ENCODE data around the gene XRCC1.
"Not testable (repeated sequence)": the region's sequence is repeated elsewhere in the genome, so short reads cannot be mapped to it uniquely, and the experiment has no call there.

Gene XRCC1

DNA sequence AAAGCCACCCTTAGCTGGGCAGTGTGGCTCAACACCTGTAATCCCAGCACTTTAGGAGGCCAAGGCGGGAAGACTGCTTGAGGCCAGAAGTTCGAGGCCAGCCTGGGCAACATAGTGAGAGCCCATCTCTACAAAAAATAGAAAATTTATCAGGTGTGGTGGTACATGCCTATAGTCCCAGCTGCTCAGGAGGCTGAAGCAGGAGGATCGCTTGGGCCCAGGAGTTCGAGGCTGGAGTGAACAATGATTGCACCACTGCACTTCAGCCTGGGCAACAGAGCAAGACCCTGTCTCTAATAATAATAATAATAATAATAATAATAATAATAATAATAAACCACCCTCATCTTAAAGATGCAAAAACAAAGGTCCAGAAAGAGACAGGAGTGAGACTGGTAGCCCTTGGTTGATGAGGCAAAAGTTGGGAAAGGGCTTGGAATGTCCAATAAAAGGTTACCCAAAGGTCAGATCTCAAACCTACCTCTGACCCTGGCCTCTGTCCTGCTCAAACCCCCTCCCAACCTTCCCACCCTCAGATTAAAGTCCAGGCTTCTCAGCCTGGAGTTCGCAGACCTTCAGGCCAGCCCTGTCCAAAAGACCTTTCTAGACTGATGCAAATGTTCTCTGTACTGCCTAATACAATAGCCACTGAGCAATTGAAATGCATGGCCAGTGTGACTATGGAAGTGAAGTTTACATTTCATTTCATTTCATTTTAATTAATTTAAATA lies 33.2 kb downstream of the XRCC1 start:
- DNase-seq, result no peak

DNA sequence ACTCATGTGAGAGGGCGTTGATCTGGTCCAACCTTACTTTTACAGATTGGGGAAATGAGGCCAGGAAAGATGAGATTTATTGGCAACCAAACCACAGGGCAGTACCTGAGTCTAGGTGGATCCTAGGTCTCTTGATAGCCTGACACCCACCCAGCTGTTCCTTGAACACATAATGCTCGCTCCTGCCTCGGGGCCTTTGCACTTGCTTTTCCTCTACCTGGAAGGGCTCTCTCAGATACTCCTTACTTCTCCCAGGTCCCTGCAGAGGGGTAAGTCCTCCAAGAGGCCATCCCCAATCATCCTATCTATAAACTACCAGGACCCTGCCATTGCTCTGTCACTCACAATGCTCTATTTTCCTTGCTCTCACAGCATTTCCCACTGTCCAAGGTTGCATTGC lies 34.9 kb downstream of the XRCC1 start:
- DNase-seq, result no peak

DNA sequence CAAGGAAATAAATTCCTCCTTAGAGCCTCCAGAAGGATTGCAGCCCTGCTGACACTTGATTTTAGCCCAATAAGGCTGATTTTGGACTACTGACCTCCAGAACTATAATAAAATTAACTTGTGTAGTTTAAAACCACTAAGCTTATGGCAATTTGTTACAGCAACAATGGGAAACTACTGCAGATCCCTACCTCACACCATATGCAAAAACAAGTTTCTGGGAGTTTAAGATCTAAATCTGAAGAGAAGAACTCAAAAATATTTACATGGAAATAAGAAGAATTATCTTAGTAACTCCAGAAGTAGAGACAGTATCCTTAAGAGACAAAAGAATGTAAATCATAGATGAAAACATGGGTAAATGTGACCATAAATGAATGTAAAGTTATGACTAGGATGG lies 36.4 kb downstream of the XRCC1 start:
- no peak for DNase-seq

DNA sequence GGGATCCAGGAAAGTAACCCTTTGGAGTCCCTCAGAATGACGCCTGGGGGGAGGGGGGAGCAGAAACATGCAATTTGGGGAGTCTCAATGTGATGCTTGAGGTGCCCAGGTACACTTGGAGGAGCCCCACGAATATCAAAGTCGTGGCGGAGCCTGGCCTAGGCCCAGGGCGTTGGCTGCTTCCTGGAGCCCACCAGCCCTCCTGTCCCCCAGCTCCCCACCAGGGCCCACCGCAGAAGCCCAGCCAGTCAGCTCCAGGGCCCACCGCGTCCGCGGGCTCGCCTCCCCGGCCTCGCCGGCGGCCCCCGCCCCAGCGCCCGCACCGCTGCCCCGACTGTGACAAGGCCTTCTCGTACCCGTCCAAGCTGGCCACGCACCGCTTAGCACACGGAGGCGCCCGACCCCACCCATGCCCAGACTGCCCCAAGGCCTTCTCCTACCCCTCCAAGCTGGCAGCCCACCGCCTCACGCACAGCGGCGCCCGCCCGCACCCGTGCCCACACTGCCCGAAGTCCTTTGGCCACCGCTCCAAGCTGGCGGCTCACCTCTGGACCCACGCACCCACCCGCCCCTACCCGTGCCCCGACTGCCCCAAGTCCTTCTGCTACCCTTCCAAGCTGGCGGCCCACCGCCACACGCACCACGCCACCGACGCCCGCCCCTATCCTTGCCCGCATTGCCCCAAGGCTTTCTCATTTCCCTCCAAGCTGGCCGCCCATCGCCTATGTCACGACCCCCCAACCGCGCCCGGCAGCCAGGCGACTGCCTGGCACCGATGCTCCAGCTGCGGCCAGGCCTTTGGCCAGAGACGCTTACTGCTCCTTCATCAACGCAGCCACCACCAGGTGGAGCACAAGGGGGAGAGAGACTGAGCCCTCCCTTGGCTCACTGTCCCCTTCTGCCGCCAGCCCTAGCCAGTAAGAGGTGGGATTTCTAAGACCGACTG lies 40.2 kb downstream of the XRCC1 start:
- peak; percentile 9 for DNase-seq

GRCh38 chr19:43534305-43534815 lies 41.0 kb downstream of the XRCC1 start:
- DNase-seq, result no peak

GRCh38 chr19:43533546-43534304 lies 41.6 kb downstream of the XRCC1 start:
- DNase-seq, result peak; percentile 85

- peak; percentile 94 for DNase-seq
These were observed 42.3 kb downstream of the XRCC1 start, which contains the start of gene ZNF575 for GRCh38 chr19:43532962-43533545. Gene ZNF575 (plus strand): TSS chr19:43533188. CDS start chr19:43534423, 1,235 bp downstream.

- no peak for DNase-seq
These were observed 42.8 kb downstream of the XRCC1 start for GRCh38 chr19:43532571-43532961.

- DNase-seq, result no peak
These were observed 47.3 kb downstream of the XRCC1 start for GRCh38 chr19:43527860-43528622.

GRCh38 chr19:43526884-43527859 lies 48.2 kb downstream of the XRCC1 start, which contains the start of gene ETHE1:
Gene ETHE1 (minus strand): TSS chr19:43527201. CDS start chr19:43527177, 24 bp downstream.
- peak; percentile 39 for DNase-seq

DNA sequence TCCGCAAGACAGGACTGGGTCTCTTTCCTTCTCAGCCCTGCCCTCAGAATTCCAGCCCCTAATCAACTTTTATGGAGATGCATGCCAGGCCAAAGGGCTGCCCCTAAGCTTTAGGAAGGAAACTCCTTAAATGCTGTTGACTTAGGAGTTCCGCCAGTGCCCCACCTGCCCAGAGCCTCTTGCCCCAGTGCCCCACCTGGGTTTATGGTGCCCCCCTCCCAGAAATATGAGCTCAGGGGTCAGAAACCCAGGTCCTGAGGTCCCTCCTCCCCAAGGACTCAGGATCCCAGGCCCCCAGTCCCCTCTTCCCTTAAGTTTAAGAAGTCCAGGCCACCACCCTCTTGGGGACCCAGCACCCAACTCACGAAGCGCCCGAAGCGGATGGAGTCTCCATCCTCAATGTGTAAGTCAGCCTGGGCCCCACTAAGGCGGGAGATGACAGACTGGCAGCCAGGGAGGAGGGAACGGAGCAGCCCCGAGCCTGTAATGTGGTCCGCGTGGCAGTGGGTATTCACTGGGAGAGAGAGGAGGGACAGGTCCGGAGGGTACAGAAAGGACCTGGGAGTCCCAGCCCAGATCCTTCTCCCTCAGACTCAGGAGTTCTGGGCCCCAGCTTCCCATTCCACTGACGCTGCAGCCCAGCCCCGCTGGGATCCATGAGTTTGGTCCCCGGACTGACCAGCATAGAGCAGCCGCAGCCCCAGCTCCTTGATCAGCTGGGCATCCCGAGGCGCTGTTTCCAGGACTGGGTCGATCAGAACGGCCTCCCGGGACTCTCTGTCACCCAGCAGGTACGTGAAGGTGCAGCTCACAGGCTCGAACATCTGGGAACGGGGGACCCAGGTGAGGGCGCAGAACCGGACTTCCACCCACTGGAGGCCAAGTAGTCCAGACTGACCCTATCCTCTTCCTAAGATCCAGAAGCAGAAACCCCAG lies 49.2 kb downstream of the XRCC1 start:
- no peak for DNase-seq

- no peak for DNase-seq
These were observed 50.1 kb downstream of the XRCC1 start for GRCh38 chr19:43524922-43525835.

DNA sequence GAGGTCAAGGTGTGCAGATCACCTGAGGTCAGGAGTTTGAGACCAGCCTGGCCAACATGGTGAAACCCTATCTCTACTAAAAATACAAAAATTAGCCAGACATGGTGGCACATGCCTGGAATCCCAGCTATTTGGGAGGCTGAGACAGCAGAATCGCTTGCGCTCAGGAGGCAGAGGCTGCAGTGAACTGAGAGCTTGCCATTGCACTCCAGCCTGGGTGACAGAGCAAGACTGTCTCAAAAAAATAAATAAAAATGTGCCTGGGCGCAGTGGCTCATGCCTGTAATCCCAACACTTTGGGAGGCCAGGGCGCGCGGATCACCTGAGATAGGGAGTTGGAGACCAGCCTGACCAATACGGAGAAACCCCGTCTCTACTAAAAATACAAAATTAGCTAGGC lies 51.6 kb downstream of the XRCC1 start:
- DNase-seq, result not testable (repeated sequence)

GRCh38 chr19:43522929-43523328 lies 52.4 kb downstream of the XRCC1 start:
- DNase-seq, result no peak

GRCh38 chr19:43519436-43520088 lies 55.8 kb downstream of the XRCC1 start:
- DNase-seq, result peak; percentile 80

- DNase-seq, result no peak
These were observed 57.3 kb downstream of the XRCC1 start for GRCh38 chr19:43518051-43518450.

- not testable (repeated sequence) for DNase-seq
These were observed 62.9 kb downstream of the XRCC1 start for GRCh38 chr19:43512399-43512798.
